EH (cell line): ENCODE data around the gene LRRC8D.

ENCODE experiments used
- DNase-seq: peaks from one replicate; pipeline ENCODE4 v3.0.0-alpha.2; 2015; ENCODE audit warnings: low read depth

Gene LRRC8D

GRCh38 chr1:89941110-89941766, 120.4 kb downstream of the LRRC8D start:
- DNase-seq, result no peak

DNA sequence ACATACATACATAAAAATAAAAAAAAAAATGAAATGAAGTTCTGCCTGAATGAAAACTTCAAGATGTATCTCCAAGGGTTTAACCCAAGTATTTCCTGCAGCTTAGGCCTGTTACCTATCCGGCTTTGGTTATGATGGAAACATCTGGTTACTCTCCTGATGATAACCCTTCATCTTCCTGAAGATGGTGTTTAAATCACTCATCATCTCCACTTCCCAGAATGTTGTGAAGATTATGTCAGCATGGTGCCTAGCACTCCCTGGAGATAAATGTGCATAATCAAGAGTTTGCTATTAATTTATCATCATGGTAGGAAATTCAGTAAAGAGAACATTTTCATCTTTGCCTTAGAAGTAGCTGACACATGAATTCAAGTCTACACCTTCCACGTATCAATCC, 121.2 kb downstream of the LRRC8D start:
- no peak for DNase-seq

- peak; percentile 61 for DNase-seq
These were observed 122.2 kb downstream of the LRRC8D start for GRCh38 chr1:89942825-89943658.

DNA sequence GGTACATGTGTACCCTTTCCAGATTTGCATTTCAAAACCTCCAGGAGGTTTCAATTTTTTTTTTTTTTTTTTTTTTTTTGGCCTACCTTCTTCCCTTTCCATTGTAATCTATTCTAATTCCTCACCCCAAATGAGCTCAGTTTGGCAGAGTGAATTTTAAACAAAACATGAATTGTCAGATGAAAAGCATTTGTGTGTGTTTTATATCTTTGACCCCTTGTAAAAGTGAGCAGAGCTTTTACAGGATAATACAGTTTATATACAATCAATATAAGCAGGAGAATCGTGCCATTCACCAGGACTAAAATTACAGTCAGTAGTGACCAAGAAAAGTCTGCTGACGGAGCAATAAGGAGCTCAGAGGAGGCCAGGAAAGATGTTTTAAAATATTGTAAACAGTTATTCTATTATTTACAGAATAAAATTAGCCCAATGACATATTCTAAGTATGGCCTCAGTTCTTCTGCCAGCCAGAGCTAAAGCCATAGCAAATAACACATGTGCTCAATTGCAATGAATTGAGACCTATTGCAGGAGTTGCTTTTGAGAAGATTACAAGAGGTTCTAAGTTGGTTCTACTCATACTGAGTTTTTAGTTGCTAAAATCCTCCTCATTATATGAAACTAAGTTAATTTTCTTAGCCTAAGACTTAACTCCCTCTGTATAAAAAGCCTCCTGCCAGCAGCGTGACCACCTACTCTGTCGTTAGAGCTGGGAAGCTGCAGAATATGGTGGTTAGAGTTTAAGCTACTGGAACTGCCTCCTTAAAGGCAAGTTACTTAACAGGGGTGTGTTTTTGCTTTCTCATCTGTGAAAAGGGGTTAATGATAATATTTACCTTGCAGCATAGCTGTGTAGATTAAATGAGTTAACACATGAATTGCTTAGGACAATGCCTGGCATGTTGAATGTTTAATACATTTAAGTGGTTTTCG, 123.3 kb downstream of the LRRC8D start:
- DNase-seq, result no peak

DNA sequence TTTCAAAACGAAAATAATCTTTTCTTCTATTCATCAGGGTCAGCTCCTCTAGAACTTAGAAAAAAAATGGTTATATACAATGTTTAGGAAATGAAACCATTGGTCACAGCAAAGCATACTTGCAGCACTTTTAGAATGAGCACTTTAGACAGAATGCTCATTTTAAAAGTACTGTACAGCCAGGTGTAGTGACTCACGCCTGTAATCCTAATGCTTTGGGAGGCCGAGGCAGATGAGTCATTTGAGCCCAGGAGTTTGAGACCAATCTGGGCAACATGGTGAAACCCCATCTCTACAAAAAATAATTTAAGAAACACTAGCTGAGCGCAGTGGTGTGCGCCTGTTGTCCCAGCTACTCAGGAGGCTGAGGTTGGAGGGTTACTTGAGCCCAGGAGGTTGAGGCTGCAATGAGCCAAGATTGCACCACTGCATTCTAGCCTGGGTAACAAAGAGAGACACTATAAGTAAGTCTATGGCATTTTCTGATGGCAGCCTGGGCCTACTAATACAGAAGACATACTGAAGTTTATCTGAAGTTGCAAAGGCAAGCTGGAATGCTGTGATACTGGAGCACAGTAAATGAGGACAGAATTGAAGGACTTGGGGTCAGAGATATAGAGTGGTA, 125.1 kb downstream of the LRRC8D start:
- peak; percentile 52 for DNase-seq

GRCh38 chr1:89946532-89946931, 125.7 kb downstream of the LRRC8D start:
- no peak for DNase-seq

GRCh38 chr1:89948722-89949345, 128.0 kb downstream of the LRRC8D start:
- no peak for DNase-seq

DNA sequence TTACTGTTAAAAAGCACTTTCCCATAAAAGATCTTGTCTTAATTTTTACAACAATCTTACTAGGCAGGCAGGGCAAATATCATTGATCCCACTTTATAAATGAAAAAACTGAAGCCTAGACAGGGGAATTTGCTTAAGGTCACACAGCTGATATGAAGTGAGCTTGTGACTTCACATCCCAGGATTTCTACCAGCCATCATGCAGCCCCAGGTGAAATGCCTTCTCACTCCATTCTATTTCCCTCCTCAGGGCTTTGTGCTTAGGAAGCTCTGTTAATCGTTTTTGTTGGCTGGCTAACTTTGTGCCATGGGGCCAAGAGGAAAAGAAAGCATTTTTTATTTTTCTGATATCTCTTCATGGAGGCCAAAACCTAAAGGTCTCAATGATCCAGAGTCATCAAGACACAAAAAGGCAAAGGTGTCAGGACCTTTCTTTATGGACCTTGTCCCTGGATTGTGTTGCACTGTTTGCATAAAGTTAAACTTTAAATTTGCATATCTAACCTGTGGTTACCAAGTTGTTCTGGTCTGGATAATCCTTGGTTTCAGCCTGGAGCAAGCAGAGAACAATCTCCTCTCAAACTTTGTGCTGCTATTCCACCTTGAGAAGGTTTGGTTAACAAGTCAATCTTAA, 129.3 kb downstream of the LRRC8D start:
- DNase-seq, result no peak

GRCh38 chr1:89950703-89951102, 129.9 kb downstream of the LRRC8D start:
- no peak for DNase-seq

DNA sequence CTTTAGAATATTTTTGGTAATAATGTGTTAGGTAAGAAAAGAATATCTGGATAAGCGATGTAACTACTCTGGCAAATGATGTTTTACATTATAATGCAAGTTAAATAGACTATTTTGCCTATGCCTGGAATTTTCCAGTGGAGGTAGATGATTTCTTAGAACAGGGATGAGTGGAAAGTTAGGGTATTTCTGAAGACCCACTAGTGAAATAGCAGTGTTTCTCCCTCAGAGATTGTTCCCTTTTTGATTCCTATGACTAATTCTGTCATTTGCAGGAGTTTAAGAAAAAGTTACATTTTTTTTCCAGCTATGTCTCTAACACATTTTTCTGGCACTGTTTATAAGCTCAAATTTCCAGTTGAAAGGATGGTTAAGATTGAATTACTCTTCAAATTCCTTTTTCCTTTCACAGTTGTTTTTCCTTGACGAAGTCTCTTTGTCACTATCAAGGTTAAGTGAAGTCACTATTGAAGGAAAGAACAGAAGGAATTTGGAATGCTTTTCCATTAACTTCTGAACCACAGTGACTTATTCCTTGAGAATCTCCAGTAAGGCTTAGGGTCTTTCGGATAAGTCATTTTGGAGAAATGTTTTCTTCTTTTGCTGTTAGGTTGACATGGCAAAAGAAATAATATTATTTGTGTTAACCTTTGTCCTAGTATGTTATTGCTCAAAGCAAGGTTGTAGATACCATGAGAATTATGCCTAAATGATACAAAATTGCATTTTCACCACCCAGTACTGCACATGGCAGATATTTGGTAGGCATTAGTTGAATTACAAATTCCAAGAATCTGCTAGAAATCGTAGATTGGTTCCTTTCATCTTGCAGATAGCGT, 131.2 kb downstream of the LRRC8D start:
- peak; percentile 92 for DNase-seq

- DNase-seq, result peak; percentile 32
These were observed 131.8 kb downstream of the LRRC8D start for GRCh38 chr1:89952605-89953130.

- DNase-seq, result peak; percentile 93
These were observed 132.3 kb downstream of the LRRC8D start for GRCh38 chr1:89953131-89953626.

DNA sequence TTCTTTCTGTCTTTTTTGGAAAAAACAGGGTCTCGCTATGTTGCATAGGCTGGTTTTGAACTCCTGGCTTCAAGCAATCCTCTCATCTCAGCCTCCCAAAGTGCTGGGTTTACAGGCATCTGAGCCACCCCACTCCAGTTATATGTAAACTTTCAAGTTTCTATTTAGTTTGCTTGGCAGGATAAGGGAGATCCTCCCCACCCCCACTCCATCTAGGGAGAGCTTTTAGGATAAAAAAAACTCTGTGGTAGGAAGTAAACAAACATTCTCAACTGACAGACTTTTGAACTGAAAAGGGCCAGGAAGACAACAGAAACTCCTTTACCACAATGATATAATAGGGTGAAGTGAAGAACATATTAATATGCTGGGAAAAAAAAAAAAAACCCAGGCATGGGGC, 133.1 kb downstream of the LRRC8D start:
- no peak for DNase-seq

GRCh38 chr1:89954401-89954800, 133.6 kb downstream of the LRRC8D start:
- DNase-seq, result peak; percentile 38

DNA sequence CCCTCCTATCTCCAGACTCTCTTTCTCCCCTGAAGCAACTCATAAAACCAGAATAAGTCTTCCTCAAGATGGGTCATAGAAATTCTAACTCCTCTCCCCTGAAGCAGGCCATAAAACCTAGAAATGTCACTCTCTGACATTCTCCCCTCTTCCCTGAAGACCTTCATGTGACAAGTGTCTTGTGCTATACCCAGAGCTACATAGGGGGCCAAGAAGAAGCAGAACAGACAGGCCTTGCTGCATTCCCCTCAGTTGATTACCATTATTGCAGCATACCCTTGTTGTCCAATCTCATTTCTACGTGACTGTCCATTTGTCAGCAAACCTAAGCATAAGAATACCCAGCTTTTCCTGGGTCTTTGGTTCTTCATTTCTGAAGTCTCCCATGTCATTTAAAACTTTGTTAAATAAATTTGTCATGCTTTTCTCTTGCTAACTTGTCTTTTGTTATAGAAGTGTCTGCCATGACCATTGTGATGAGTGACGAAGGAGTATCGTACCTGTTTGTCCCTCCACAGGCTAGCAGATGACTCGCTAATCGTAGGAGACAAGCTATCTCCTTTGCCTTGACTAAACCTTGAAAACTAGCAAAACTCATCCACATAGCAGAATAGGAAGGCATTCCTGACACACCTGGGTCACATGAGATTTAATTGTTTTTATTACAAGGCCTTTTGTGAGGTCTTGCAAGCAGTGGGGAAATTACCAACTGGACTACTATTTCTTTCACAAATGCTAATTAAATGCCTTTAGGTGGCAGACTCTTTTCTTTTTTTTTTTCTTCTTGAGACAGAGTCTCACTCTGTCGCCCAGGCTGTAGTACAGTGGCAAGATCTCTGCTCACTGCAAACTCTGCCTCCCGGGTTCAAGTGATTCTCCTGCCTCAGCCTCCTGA, 134.7 kb downstream of the LRRC8D start:
- DNase-seq, result no peak

DNA sequence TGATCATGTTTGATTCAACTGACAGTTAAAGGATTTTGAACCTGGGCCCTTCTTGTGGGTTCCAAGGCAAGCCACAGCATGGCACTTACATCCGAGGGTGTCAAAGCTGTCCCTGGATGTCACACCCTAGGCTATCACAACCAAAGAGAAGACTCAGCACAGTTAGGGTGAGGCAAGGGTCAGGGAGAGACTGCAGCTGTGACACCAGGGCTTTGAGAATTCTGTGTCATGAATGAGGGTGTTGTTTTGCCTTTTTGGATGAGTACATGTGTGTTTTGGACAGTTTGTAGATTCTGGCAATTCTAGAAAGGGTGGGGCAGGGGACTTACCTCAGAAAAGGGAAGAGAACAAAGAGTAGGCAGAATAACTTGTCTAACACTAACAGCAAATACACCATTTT, 136.3 kb downstream of the LRRC8D start:
- DNase-seq, result no peak

- DNase-seq, result no peak
These were observed 138.2 kb downstream of the LRRC8D start for GRCh38 chr1:89958851-89959654.

- no peak for DNase-seq
These were observed 138.9 kb downstream of the LRRC8D start for GRCh38 chr1:89959719-89960118.
